HG03039 (cell line): ENCODE data around the gene SPPL2C.

Experiments
- ATAC-seq: cut with Tn5 transposase; IDR thresholded peaks from one replicate; pipeline ENCODE4 v1.9.1; 2021; ENCODE audit warnings: mild to moderate bottlenecking, moderate library complexity; ENCODE audit not compliant: unreplicated experiment

Gene SPPL2C

GRCh38 chr17:45870342-45870974 lies 25.8 kb downstream of the SPPL2C start:
- ATAC-seq: no peak

- no peak for ATAC-seq
Observed at GRCh38 chr17:45871718-45872117, 27.0 kb downstream of the SPPL2C start.

GRCh38 chr17:45873728-45874127 lies 29.0 kb downstream of the SPPL2C start:
- no peak for ATAC-seq

- no peak for ATAC-seq
Observed at GRCh38 chr17:45874151-45874550, 29.5 kb downstream of the SPPL2C start.

GRCh38 chr17:45876539-45876938 lies 31.9 kb downstream of the SPPL2C start:
- no peak for ATAC-seq

GRCh38 chr17:45877467-45877866 lies 32.8 kb downstream of the SPPL2C start:
- no peak for ATAC-seq

- ATAC-seq: no peak
Observed at GRCh38 chr17:45883063-45883462, 38.4 kb downstream of the SPPL2C start.

- no peak for ATAC-seq
Observed at GRCh38 chr17:45886852-45887251, 42.2 kb downstream of the SPPL2C start.

GRCh38 chr17:45888392-45888791 lies 43.7 kb downstream of the SPPL2C start:
- no peak for ATAC-seq

- no peak for ATAC-seq
Observed at GRCh38 chr17:45889579-45889978, 44.9 kb downstream of the SPPL2C start.

GRCh38 chr17:45893725-45894021 lies 49.0 kb downstream of the SPPL2C start:
- no peak for ATAC-seq

- ATAC-seq: peak; percentile 55
Observed at GRCh38 chr17:45894022-45894784, 49.5 kb downstream of the SPPL2C start, which contains the start of gene MAPT. Gene MAPT (plus strand): TSS chr17:45894554. CDS start chr17:45962338, 67,784 bp downstream.

GRCh38 chr17:45895304-45895968 lies 50.8 kb downstream of the SPPL2C start:
- no peak for ATAC-seq

GRCh38 chr17:45895969-45896785 lies 51.5 kb downstream of the SPPL2C start:
- no peak for ATAC-seq
